ENCODE data around the gene L2HGDH. TPM values are rescaled to one million over a fixed set of nuclear protein-coding genes. Genes with fewer than 3 reads are reported as not detected.

L2HGDH gene
- polyA plus RNA-seq, 1 donor (not counting 4 experiments of a cell fraction or from before 2014, with no cell fraction given): 7.9 TPM

GRCh38 chr14:50233951-50234250 is 78.1 kb downstream of the L2HGDH start:
- DNase-seq (ENCODE audit: low read depth, low spot score) (no peak), FAIRE-seq (no peak)
- Histone ChIP-seq H3K79me2 (ENCODE audit: control insufficient read depth, insufficient read depth, low read length) (peaks cover 15% of the 10 kb centered on the region), H2AFZ (ENCODE audit: control insufficient read depth, low read length) (no peak overlapping the region), H3K27ac (ENCODE audit: control insufficient read depth, insufficient read depth, low read length) (peak overlapping the region; percentile 20), H3K9ac (ENCODE audit: control insufficient read depth, extremely low read depth, insufficient read depth, low read length) (no peak overlapping the region), H3K36me3 (ENCODE audit: control insufficient read depth in 2 of 2, extremely low read depth in 1 of 2, insufficient read depth in 2 of 2, low read length in 2 of 2) (no peaks in the 10 kb centered on the region), H3K9me1 (ENCODE audit: control insufficient read depth, extremely low read depth, insufficient read depth, low read length) (no peaks in the 10 kb centered on the region), H3K27me3 (ENCODE audit: control insufficient read depth, extremely low read depth, insufficient read depth, low read length) (no peaks in the 10 kb centered on the region), H4K20me1 (ENCODE audit: control insufficient read depth, extremely low read depth, insufficient read depth, low read length) (peaks cover 9% of the 10 kb centered on the region), H3K9me3 (ENCODE audit: control insufficient read depth, low read depth, low read length) (no peaks in the 10 kb centered on the region), H3K4me2 (ENCODE audit: control insufficient read depth, extremely low read depth, insufficient read depth, low read depth, low read length) (peak overlapping the region; percentile 48), H3K4me1 (ENCODE audit: control insufficient read depth, extremely low read depth, insufficient read depth, low read length) (peaks cover 15% of the 10 kb centered on the region), H3K4me3 (ENCODE audit: control insufficient read depth in 2 of 3, extremely low read depth in 1 of 3, insufficient read depth in 2 of 3, low read depth in 1 of 3, low read length in 3 of 3) (no peak overlapping the region)
- dilution Hi-C loops (cut with MboI; ENCODE audit: extremely low pct_ligation_motif_present, low sequenced_read_pairs): no loop called here
- TF ChIP-seq, protein P1, sequence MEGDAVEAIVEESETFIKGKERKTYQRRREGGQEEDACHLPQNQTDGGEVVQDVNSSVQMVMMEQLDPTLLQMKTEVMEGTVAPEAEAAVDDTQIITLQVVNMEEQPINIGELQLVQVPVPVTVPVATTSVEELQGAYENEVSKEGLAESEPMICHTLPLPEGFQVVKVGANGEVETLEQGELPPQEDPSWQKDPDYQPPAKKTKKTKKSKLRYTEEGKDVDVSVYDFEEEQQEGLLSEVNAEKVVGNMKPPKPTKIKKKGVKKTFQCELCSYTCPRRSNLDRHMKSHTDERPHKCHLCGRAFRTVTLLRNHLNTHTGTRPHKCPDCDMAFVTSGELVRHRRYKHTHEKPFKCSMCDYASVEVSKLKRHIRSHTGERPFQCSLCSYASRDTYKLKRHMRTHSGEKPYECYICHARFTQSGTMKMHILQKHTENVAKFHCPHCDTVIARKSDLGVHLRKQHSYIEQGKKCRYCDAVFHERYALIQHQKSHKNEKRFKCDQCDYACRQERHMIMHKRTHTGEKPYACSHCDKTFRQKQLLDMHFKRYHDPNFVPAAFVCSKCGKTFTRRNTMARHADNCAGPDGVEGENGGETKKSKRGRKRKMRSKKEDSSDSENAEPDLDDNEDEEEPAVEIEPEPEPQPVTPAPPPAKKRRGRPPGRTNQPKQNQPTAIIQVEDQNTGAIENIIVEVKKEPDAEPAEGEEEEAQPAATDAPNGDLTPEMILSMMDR (optimal IDR thresholded peaks at IDR 0.05 in 1 of 3, IDR thresholded peaks at IDR 0.05 in 1 of 3, conservative IDR thresholded peaks at IDR 0.05 in 1 of 3; ENCODE audit: extremely low read depth in 1 of 3, insufficient read depth in 2 of 3, low read length in 3 of 3): no peak
- TF ChIP-seq EZH2 (IDR thresholded peaks at IDR 0.05; ENCODE audit: low read length): no peak

GRCh38 chr14:50233166-50233950 is 78.7 kb downstream of the L2HGDH start:
- DNase-seq (ENCODE audit: low read depth, low spot score) (no peak), FAIRE-seq (no peak)
- peak overlapping the region; percentile 20 for H3K27ac ChIP-seq (ENCODE audit: control insufficient read depth, insufficient read depth, low read length)
- H3K9me1 ChIP-seq (ENCODE audit: control insufficient read depth, extremely low read depth, insufficient read depth, low read length): no peaks in the 10 kb centered on the region
- H3K27me3 ChIP-seq (ENCODE audit: control insufficient read depth, extremely low read depth, insufficient read depth, low read length): no peaks in the 10 kb centered on the region
- H3K9ac ChIP-seq (ENCODE audit: control insufficient read depth, extremely low read depth, insufficient read depth, low read length): no peak overlapping the region
- H2AFZ ChIP-seq (ENCODE audit: control insufficient read depth, low read length): peak overlapping the region; percentile 0
- dilution Hi-C loops (cut with MboI; ENCODE audit: extremely low pct_ligation_motif_present, low sequenced_read_pairs): no loop called here
- peaks cover 9% of the 10 kb centered on the region for H4K20me1 ChIP-seq (ENCODE audit: control insufficient read depth, extremely low read depth, insufficient read depth, low read length)
- H3K79me2 ChIP-seq (ENCODE audit: control insufficient read depth, insufficient read depth, low read length): peaks cover 21% of the 10 kb centered on the region
- peak overlapping the region; percentile 48 for H3K4me2 ChIP-seq (ENCODE audit: control insufficient read depth, extremely low read depth, insufficient read depth, low read depth, low read length)
- no peaks in the 10 kb centered on the region for H3K9me3 ChIP-seq (ENCODE audit: control insufficient read depth, low read depth, low read length)
- no peaks in the 10 kb centered on the region for H3K36me3 ChIP-seq (ENCODE audit: control insufficient read depth in 2 of 2, extremely low read depth in 1 of 2, insufficient read depth in 2 of 2, low read length in 2 of 2)
- H3K4me3 ChIP-seq (ENCODE audit: control insufficient read depth in 2 of 3, extremely low read depth in 1 of 3, insufficient read depth in 2 of 3, low read depth in 1 of 3, low read length in 3 of 3): no peak overlapping the region
- TF ChIP-seq, protein P1 (optimal IDR thresholded peaks at IDR 0.05 in 1 of 3, IDR thresholded peaks at IDR 0.05 in 1 of 3, conservative IDR thresholded peaks at IDR 0.05 in 1 of 3; ENCODE audit: extremely low read depth in 1 of 3, insufficient read depth in 2 of 3, low read length in 3 of 3): no peak
- TF ChIP-seq EZH2 (IDR thresholded peaks at IDR 0.05; ENCODE audit: low read length): no peak
- peaks cover 15% of the 10 kb centered on the region for H3K4me1 ChIP-seq (ENCODE audit: control insufficient read depth, extremely low read depth, insufficient read depth, low read length)

Measured in keratinocyte (primary cell).